ENCODE data around the gene MEF2C.

Gene MEF2C

GRCh38 chr5:88826646-88827585, 56.1 kb downstream of the MEF2C start:
- DNase-seq (ENCODE audit: low spot score), result peak; percentile 83

- DNase-seq (ENCODE audit: low spot score), result no peak
These were observed 57.2 kb downstream of the MEF2C start for GRCh38 chr5:88825584-88826315.

GRCh38 chr5:88824892-88825583, 57.9 kb downstream of the MEF2C start:
- no peak for DNase-seq (ENCODE audit: low spot score)

GRCh38 chr5:88824141-88824540, 58.8 kb downstream of the MEF2C start:
- DNase-seq (ENCODE audit: low spot score), result no peak

- no peak for DNase-seq (ENCODE audit: low spot score)
These were observed 59.8 kb downstream of the MEF2C start for GRCh38 chr5:88823201-88823600.

GRCh38 chr5:88821161-88821560, 61.8 kb downstream of the MEF2C start:
- DNase-seq (ENCODE audit: low spot score), result no peak

- DNase-seq (ENCODE audit: low spot score), result no peak
These were observed 62.4 kb downstream of the MEF2C start for GRCh38 chr5:88820581-88820980.

- no peak for DNase-seq (ENCODE audit: low spot score)
These were observed 63.5 kb downstream of the MEF2C start for GRCh38 chr5:88819301-88819999.

GRCh38 chr5:88818296-88818695, 64.7 kb downstream of the MEF2C start:
- no peak for DNase-seq (ENCODE audit: low spot score)

- DNase-seq (ENCODE audit: low spot score), result no peak
These were observed 66.8 kb downstream of the MEF2C start for GRCh38 chr5:88816195-88816594.

GRCh38 chr5:88815050-88815789, 67.8 kb downstream of the MEF2C start:
- DNase-seq (ENCODE audit: low spot score), result no peak

- peak; percentile 54 for DNase-seq (ENCODE audit: low spot score)
These were observed 69.0 kb downstream of the MEF2C start for GRCh38 chr5:88813805-88814575.

GRCh38 chr5:88813244-88813643, 69.7 kb downstream of the MEF2C start:
- DNase-seq (ENCODE audit: low spot score), result no peak

- no peak for DNase-seq (ENCODE audit: low spot score)
These were observed 74.8 kb downstream of the MEF2C start for GRCh38 chr5:88808153-88808552.

GRCh38 chr5:88807327-88807726, 75.7 kb downstream of the MEF2C start:
- no peak for DNase-seq (ENCODE audit: low spot score)

- DNase-seq (ENCODE audit: low spot score), result no peak
These were observed 76.6 kb downstream of the MEF2C start for GRCh38 chr5:88806338-88806737.

- DNase-seq (ENCODE audit: low spot score), result no peak
These were observed 77.7 kb downstream of the MEF2C start for GRCh38 chr5:88805151-88805784.

- no peak for DNase-seq (ENCODE audit: low spot score)
These were observed 78.5 kb downstream of the MEF2C start for GRCh38 chr5:88804444-88804843.

- DNase-seq (ENCODE audit: low spot score), result no peak
These were observed 79.7 kb downstream of the MEF2C start for GRCh38 chr5:88803309-88803708.

Data from Ammon's horn (tissue), 1 donor.